IPS DF 4.7 (cell line): ENCODE data around the gene IGF2R.

Experiments
- DNase-seq: peaks from one replicate; pipeline ENCODE4 v3.0.0-alpha.2; 2013; ENCODE audit warnings: low spot score; ENCODE audit errors: extremely low read depth

The IGF2R gene

DNA sequence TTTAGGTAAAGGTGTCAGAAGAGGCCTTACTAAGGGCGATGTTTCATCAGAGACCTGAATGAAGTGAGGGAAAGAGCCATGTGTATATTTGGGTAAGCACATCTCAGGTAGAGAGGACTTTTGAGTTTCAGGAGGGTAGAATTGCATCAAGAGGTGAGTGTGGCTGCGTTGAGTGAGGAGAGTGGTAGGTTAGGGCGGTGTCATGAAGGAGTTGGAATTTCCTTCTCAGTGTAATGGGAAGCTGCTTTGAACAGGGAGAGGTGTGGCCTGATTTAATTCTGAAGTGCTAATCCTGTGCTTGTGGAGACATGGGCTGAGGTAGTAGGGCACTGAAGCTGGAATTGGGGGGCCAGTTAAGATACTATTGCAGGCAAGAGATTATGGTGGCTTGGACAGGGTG is 53.9 kb downstream of the IGF2R start:
- no peak for DNase-seq

DNA sequence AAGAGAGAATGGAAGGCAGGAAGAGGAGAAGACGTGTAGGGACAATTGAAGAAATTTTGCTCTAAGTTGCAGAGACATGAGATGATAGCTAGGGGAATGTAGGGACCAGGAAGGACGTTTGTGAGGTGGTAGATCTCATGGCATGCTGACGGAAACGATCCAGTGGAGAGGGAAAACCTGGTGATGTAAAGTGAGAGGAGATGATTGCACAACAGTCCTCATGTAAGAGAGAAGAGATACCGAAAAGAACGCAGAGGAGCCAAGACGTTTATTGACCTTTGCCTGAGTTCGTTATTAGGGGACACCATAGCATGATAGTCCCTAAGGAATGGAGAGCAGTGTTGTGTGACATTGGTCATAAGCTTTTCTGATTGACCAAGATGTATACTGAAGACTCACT is 55.3 kb downstream of the IGF2R start:
- no peak for DNase-seq

DNA sequence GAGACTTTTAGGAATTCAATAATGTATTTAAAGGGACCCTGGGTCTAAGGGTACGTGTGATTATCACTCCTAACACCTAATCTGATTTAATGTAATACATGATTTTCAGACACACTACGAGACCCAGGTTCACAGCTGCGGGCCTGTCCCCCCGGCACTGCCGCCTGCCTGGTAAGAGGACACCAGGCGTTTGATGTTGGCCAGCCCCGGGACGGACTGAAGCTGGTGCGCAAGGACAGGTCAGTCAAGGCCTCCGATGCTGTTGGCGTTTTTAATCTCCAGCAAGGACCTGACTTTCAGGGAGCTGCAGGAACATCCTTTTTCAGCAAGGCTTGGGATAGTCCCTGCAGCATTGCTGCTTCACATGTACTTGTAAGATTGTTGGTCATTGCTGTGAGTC is 58.2 kb downstream of the IGF2R start:
- no peak for DNase-seq

DNA sequence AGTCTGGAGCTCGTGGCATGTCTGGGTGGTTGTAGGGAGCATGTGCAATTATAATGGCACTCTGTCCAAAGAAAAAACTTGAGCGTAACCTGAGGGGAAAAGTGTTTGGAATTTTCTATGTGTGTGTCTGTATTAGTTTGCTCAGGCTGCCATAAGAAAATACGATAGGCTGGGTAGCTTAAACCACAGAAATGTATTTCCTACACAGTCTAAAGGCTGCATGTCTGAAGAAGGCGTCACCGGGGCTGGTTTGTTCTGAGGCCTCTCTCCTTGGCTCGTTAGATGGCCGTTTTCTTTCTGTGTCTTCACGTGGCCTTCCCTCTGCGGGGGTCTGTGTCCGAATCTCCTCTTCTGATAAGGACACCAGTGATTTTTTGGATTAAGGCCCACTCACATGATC is 59.0 kb downstream of the IGF2R start:
- DNase-seq, result no peak

DNA sequence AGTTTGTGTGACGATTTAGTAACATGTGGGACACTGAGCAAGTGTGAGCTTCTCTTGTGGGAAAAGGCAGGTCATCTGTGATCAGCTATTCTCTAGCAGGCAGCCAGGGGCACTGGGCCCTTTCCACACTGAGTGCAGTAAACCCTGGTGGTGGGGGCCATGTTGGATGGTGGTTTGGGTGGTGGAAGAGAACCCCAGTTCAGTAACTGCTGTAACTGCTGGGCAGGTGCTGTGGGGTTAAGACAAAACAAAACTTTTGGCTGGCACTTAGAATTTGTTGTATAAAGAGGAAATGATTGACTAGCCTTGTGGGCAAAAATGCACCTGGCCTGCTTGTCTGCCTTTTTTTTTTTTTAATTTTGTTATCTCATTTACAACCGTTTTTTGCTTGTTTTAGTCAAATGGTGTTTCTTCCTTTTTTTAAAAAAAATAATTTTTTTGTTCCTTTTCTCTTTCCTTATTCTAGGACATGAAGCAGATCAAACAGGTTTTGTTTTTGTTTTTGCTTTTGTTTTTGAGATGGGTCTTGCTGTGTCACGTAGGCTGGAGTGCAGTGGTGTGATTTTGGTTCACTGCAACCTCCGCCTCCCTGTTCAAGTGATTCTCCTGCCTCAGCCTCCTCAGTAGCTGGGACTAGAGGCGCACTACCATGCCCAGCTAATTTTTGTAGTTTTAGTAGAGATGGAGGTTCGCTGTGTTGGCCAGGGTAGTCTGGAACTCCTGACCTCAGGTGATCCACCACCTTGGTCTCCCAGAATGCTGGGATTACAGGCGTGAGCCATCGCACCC is 59.8 kb downstream of the IGF2R start:
- no peak for DNase-seq

DNA sequence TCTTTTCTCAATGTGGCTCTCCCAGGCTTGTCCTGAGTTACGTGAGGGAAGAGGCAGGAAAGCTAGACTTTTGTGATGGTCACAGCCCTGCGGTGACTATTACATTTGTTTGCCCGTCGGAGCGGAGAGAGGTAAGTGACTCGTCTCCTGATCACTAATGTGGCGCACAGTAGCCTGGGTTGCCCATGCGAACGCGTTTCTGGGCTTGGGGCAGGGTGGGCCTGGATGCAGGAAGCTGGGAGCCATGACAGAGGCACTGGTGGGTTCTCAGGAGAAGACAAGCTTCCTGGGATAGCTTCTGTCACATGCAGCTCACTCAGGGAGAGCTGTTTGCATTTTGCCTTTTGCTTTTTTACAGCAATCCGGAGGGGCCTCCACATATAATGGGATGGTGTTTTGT is 60.6 kb downstream of the IGF2R start:
- DNase-seq, result no peak

DNA sequence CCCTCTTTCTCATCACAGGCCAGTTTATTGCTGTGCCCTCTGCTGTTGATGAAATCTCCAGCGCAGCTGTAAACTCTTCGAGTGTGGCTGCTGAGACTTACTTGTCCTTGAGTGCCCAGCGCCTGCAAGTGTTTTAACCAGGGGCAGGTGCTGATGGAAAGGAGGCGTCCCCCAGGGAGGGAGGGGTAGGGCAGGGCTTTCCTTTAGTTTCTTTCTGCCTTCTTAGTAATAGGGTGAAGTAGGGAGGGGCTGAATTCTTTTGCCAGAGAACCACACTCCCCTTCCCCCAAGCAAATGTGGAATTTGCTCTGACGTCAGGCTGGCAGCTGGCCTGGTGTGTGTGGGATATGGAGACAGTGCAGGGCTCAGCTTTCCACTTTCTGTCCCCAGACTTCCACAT is 61.2 kb downstream of the IGF2R start:
- no peak for DNase-seq

DNA sequence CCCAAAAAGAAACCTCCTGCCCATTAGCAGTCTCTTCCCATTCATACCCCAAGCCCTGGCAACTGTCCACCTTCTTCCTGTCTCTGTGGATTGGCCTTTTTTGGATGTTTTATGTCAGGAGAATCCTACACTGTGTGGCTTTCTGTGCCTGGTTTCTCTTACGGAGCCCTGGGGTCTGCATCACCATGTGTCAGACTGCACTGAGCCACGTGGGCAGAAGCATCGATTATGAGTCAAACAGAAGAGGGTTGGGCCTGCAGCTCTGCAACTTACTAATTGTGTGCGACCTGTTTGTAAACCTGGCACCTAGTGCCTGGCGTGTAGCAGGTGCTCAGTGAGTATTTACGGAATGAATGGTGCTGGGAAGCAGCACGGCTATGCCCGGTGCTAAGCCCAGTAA is 62.6 kb downstream of the IGF2R start:
- DNase-seq, result no peak

DNA sequence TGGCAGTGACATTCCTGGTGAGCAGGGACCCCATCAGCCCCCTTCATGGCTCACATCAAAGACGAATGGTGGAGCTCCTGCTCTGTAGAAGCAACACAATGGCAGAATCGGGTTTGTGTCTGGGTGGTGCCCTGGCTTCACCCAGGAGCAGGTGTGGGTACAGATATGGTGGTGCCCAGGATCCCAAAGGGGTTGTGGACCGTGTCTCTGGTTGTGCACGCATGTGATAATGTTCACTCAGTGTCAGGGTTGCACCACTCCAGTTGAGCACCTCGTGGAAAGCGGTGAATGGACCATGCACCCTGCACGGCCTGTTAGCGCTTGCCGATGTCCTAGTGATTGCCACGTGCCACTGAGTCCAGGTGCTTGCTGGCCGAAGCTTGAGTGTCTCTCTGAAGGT is 63.0 kb downstream of the IGF2R start:
- DNase-seq, result no peak

DNA sequence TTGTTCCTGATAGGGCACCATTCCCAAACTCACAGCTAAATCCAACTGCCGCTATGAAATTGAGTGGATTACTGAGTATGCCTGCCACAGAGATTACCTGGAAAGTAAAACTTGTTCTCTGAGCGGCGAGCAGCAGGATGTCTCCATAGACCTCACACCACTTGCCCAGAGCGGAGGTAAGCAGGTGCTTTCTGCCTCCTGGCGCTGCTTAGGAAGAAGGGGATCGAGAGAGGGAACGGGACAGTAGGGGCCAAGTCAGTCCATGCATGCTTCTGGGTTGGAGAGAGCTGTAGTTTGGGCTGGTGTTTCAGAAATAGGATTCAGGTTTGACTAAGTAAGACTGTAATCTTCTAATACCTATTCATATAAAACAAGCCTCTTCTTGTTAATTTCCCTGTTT is 63.7 kb downstream of the IGF2R start:
- no peak for DNase-seq

DNA sequence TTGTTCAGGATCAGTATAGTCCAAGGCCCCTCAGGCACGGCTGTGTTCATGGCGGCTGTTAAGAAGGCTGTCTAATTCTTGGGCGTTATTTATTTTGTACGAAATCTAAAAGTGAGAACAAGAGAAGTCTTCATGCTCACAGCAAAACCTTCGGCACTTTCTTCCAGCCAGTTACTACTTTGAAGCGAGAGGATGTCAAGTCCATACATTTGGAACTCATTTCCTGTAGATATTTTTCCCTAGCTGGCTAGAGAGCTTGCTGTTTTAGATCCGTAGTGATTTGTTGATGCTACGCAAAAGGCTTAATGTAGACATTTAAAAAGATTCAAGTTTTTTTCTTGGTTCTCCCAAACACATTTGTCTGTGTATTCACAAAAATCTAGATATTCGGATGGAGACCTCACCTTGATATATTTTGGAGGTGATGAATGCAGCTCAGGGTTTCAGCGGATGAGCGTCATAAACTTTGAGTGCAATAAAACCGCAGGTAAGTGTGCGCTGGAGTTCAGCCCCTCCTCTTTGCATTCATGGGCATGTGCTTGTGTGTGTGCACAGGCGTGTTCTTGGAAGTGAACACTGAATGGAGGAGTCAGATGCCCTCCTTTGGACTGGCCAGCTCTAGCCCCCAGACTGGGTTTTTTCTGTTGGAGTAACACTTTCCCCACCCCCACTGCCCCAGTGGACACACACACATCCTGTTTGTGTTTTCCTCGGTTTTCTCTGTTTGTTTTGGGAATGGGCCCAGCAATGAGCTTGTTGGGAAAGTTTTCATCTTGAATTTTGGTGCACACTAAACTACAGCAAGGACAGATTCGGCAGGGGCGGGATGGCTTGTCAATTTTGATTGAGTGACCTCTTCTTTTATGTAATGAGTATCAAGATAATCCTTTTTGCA is 65.4 kb downstream of the IGF2R start:
- no peak for DNase-seq

DNA sequence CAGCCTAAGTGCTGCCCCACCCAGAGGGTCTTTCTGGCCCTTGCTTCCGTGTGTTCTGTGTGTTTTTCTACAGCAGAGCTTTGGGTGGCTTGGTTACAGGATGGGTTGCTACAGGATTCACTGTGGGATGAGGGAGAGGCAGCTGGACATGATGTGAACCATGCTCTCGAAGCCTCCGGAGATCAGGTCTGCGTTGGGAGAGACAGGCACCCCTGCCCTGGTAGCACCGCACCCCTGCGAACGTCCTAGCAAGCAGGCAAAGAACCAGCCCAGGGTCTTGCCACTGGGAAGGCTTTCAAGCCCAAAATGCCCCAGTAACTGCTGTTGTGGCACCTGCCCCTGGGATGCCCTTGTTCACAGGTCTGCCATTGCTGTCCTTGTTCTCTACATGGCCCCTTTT is 66.4 kb downstream of the IGF2R start:
- no peak for DNase-seq

DNA sequence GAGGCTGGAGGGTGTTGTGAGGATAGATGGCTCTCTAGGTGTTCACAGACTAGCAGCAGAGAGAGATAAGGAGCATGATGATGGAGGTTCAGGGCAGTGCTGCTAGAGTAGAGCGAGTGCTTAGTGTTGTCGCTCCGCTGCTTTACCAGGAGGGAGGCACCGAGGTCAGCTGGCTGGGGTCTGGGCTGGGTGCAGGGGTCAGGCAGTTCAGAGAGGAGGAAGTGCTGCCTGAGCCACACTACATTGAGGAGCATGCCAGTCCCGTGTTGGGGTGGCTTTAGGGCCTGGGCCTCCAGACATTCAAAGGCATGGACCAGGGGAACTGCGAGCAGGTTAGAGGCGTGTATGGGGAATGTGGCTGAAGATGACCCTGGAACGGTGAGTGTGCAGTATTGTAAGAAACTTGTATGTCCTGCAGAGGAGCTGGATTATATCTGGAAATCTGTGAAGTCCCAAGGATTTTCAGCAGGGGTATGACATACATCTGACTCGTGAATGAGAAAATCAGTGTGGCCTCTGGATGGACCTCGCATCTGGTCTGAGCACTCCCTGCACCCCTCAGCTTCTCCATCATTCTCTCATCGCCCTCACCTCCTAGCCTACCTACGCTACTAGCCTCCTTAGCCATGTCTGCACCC is 66.9 kb downstream of the IGF2R start:
- no peak for DNase-seq

DNA sequence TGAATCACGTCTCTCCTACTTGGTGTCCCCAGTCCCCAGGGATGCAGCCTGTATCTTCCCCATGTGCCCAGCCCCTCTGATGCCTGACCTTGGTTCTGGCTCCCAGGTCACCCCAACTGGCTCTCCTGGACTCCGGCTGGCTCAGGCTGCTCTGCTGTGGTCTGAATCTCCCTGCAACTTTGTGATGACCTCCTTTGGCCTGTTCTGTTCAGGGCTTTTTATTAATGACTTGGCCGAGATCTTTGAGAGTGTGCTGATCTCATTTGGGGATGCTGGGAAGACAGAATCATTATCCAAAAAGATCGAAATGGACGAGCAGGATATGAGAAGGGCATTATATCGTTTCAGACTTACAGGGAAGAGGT is 67.4 kb downstream of the IGF2R start:
- DNase-seq, result no peak

DNA sequence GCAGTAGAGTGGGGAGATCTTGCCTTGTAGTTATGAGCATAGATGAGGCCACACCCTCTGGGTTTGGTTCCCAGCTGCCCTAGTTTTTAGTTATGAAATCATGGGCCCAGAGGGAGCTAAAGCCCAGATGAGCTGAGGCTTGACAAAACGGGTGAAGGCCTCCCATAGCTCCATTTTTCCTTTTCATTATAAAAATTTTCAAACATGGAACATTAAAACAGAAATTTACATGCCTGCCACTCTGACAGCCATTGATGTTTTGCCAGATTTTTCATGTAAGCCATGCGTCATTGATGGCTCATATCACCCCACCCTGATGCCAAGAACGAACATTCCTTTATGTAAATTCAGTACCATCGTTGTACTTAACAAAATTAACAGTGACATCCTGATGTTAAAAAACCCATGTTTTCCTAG is 67.9 kb downstream of the IGF2R start:
- DNase-seq, result no peak

DNA sequence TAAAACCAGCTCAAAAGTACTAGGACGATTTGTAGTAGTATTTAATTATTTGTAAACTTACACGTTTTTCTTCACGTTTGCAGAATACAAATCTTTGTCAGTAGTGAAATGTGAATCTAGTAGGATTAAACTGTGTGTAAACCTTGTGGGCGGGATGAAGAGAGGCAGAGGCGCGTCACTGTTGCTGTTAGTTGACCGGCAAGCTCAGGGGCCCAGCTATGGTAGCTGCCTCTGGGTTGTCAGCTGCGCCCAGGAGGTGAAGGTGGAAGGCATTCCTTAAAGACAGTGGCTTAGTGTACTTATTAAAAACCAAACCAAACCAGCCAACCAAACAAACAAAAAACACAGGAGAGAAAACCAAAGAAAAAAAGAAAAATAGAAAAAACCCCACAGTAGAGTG is 69.6 kb downstream of the IGF2R start:
- no peak for DNase-seq

DNA sequence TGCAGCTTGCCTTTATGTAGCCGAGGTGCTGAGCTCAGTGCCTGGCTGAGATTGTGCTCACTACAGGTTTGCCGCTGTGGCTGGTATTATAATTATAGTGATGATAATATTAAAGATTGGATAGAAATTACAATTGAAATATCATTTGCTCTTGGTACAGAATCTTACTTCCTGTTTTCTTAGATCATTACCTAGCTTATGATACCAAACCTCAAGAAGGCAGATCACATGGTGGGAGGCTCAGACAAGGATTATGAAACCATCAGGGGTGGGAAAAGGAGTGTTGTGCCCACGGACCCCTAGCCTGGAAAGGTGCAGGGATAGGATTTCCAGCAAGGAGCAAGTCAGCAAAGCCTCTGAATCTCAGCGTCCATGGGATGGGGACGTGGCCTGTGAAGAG is 70.6 kb downstream of the IGF2R start:
- no peak for DNase-seq

DNA sequence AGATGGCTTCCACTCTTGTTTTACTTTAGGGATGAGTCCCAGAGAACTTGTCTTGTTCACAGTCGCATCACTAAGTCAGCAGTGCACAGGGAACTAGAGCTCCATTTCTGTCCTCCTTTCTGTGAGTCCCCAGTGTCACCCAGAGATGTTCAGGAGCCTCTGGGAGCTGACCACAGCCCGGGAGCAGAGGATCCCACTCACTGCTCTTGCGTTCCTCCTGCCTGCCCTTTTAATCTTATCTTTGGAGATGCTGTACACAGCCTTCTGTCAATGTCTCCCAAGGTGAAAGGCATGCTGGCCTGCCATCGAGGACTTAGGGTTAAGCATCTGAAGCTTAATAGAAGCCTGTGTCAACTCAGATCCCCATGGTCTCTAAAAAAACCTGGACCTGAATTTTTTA is 71.2 kb downstream of the IGF2R start:
- DNase-seq, result no peak

DNA sequence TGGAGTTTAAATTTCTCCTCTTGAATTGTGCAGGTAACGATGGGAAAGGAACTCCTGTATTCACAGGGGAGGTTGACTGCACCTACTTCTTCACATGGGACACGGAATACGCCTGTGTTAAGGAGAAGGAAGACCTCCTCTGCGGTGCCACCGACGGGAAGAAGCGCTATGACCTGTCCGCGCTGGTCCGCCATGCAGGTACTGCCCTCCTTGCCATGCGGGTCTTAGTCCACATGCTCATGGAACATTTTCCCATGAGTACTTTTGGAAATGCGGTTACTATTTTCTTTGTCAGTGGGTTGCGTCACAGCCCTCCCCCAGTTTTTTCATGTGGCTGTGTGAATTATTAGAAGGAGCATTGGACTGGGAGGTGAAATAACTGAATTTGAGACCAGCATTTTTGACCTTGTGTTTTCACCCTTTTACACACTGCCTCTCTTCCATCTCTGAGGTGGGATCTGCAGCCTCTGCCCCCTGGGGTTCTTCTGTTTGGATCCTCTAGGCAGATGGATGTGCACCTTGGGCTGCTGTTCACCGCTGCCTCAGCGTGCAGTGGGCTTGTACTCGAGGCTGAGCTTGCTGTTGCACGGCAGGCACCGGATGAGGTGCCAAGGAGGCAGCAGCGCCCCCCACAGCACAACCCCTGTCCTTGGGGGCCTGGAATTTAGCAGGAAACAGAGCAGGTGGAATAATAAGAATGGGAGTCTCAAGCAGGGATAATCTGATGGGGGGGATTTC is 71.8 kb downstream of the IGF2R start:
- DNase-seq, result no peak

DNA sequence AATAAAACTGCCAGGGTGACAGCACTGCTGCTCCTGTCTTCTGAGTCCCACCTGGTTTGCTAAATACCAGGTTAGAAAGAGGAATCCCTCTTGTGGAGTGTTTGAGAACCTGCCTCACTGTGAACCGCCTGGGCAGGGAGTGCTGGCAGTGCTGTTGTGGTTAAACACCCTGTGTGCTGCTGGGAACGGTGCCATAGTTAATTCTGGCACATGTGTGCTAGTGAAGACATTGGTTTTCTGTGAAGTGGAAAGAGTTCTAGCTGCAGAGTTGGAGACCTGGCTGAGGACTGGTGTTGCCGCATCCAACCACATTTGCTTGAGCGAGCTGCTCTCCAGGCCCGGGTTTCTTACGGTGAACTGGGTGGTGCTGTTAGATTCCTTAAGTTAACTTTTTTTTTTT is 72.7 kb downstream of the IGF2R start:
- DNase-seq, result no peak

DNA sequence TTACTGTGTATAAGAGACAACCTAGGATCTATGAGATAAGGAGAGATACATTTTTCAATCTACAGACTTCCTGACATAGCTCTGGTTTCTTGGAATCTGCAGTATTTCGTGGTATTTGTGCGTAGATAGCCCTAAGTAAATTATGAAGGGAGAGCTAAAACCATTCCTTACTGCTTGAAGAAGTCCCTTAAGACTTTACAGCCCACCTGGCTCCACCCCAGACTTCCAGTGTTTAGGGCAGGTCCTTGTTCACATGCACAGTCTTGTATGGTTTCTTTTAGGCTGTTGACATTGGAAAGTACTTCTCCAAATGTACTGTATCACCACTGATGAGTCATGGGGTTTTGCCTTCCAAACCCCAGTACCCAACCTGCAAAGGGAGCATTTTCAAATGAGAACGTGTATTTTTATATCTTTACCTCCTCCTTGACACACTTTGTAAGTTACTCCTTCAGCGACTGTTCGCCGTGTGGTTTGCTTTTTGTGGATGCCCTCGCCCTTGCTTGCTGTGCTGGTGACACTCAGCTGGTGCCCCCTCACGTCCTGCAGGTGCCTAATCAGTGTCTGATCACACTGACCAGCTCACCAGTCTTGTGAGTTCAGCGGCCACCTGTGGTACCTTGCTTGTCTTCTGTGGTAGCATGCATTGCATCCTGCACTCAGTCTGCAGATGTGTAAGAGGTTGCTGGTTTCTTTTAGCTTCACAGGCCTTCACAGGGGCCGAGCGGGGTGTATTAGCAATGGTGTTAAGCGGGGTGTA is 73.3 kb downstream of the IGF2R start:
- DNase-seq, result no peak
